CD4-positive, CD25-positive, alpha-beta regulatory T cell (primary cell): ENCODE measurements around the gene VPREB1. TPM values are rescaled to one million over a fixed set of nuclear protein-coding genes. Genes with fewer than 3 reads are reported as not detected.
"Not testable (repeated sequence)": the region's sequence is repeated elsewhere in the genome, so short reads cannot be mapped to it uniquely, and the experiment has no call there.

ENCODE experiments used
- ATAC-seq, 2 donors: fragments of 150-1000 bp; cut with Tn5 transposase; one replicate each; pipeline ENCODE4 v1.10.0; 2021; ENCODE audit warnings: low read depth in 2 of 2, moderate number of reproducible peaks in 2 of 2, moderate library complexity in 1 of 2
- DNase-seq, 3 donors: peaks; one replicate each; pipeline versions ENCODE4 v3.0.0 to v3.0.0-alpha.2; 2012 to 2022; ENCODE audit warnings: mixed read lengths in 1 of 3
- H3K27ac ChIP-seq: one replicate; pipeline ENCODE4 v1.7.0; 2013; ENCODE audit warnings: mild to moderate bottlenecking, low read length; ENCODE audit not compliant: insufficient read depth, poor library complexity, severe bottlenecking
- H3K27me3 ChIP-seq: one replicate; pipeline ENCODE4 v1.7.0; 2013; ENCODE audit warnings: low read length; ENCODE audit not compliant: control insufficient read depth, insufficient read depth
- H3K36me3 ChIP-seq: one replicate; pipeline ENCODE4 v1.7.0; 2013; ENCODE audit warnings: mild to moderate bottlenecking, low read length, moderate library complexity; ENCODE audit not compliant: control insufficient read depth, insufficient read depth
- H3K4me1 ChIP-seq: 2 replicates; pipeline ENCODE4 v1.7.0; 2013; ENCODE audit warnings: mild to moderate bottlenecking, low read length; ENCODE audit not compliant: insufficient read depth, control insufficient read depth, poor library complexity, severe bottlenecking
- H3K4me3 ChIP-seq: one replicate; pipeline ENCODE4 v1.7.0; 2013; ENCODE audit warnings: low read depth, mild to moderate bottlenecking, low read length, moderate library complexity
- H3K9me3 ChIP-seq, 2 experiments: 1 replicate in 1 of 2; 2 replicates in 1 of 2; pipeline ENCODE4 v1.7.0; 2013; ENCODE audit warnings: low read length in 2 of 2, mild to moderate bottlenecking in 1 of 2, moderate library complexity in 1 of 2; ENCODE audit not compliant: control insufficient read depth in 2 of 2
- H3K27ac Mint-ChIP-seq, 3 donors: one replicate each; pipeline ENCODE4 v1.8.0; 2020 to 2022; ENCODE audit warnings: mild to moderate bottlenecking in 3 of 3, mixed read lengths in 3 of 3, moderate library complexity in 2 of 3
- H3K27me3 Mint-ChIP-seq: one replicate; pipeline ENCODE4 v1.8.0; 2022; ENCODE audit warnings: mild to moderate bottlenecking, mixed read lengths
- H3K36me3 Mint-ChIP-seq: one replicate; pipeline ENCODE4 v1.8.0; 2020; ENCODE audit warnings: mixed read lengths
- H3K4me1 Mint-ChIP-seq, 4 donors: one replicate each; pipeline ENCODE4 v1.8.0; 2020 to 2022; ENCODE audit warnings: mixed read lengths in 4 of 4, mild to moderate bottlenecking in 1 of 4
- H3K4me3 Mint-ChIP-seq, 4 donors: one replicate each; pipeline ENCODE4 v1.8.0; 2020 to 2022; ENCODE audit warnings: mild to moderate bottlenecking in 4 of 4, mixed read lengths in 4 of 4, moderate library complexity in 3 of 4
- H3K9me3 Mint-ChIP-seq, 7 donors: one replicate each; pipeline ENCODE4 v1.8.0; 2020 to 2022; ENCODE audit warnings: mixed read lengths in 7 of 7, mild to moderate bottlenecking in 3 of 7, moderate library complexity in 2 of 7
- polyA plus RNA-seq, 4 donors: library from polyadenylated mRNA; unstranded; fragments of 300-500 nt; fragmentation: Illumina TruSeq; gene quantifications; one replicate each; pipeline ENCODE4 v1.2.3, GENCODE V29; 2021
- total RNA-seq: library from RNA; stranded (reverse); gene quantifications from one replicate; pipeline ENCODE4 v1.2.3, GENCODE V29; 2022

The VPREB1 gene
- total and polyA plus RNA-seq, 5 donors from 2014 or later = not detected

DNA sequence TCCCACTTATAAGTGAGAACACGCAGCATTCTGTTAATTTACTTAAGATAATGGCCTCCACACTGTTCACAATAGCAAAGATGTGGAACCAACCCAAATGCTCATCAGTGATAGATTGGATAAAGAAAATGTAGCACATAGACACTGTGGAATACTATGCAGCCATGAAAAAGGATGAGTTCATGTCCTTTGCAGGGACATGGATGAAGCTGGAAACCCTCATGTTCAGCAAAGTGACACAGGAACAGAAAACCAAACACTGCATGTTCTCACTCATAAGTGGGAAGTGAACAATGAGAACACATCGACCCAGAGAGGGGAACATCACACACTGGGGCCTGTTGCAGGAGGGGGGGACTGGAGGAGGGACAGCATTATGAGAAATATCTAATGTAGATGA is 15.6 kb downstream of the VPREB1 start:
- not testable (repeated sequence) for H3K4me1 ChIP-seq

DNA sequence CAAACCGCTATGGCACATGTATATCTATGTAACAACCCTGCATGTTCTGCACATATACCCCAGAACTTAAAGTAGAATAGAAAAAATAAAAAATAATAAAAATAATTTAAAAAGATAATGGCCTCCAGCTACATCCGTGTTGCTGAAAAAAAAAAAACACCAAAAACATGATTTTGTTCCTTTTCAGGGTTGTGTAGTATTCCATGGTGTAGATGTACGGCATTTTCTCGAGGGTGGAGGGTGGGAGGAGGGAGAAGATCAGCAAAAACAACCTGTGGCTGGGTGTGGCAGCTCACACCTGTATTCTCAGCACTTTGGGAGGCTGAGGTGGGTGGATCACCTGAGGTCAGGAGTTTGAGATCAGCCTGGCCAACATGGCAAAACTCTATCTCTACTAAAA is 16.0 kb downstream of the VPREB1 start:
- not testable (repeated sequence) for H3K4me3 ChIP-seq, H3K27me3 ChIP-seq, H3K4me3 Mint-ChIP-seq, DNase-seq, H3K9me3 ChIP-seq, H3K36me3 Mint-ChIP-seq, H3K4me1 Mint-ChIP-seq, H3K27me3 Mint-ChIP-seq, H3K4me1 ChIP-seq, H3K27ac ChIP-seq, H3K27ac Mint-ChIP-seq, H3K36me3 ChIP-seq, ATAC-seq
- peaks cover 0 to 11% (median 0%) of the 10 kb centered on the region in 7 donors for H3K9me3 Mint-ChIP-seq

More for the DNA sequence above, 15.6 kb downstream of the VPREB1 start:
- peak overlapping the region in 1 of 3 donors; percentile 29 for H3K27ac Mint-ChIP-seq
- H3K36me3 Mint-ChIP-seq, ATAC-seq, H3K27me3 Mint-ChIP-seq, H3K4me3 ChIP-seq, H3K36me3 ChIP-seq, H3K4me3 Mint-ChIP-seq, DNase-seq, H3K9me3 ChIP-seq, H3K4me1 Mint-ChIP-seq, H3K27me3 ChIP-seq, H3K27ac ChIP-seq: not testable (repeated sequence)
- peaks cover 0 to 11% (median 0%) of the 10 kb centered on the region in 7 donors for H3K9me3 Mint-ChIP-seq

DNA sequence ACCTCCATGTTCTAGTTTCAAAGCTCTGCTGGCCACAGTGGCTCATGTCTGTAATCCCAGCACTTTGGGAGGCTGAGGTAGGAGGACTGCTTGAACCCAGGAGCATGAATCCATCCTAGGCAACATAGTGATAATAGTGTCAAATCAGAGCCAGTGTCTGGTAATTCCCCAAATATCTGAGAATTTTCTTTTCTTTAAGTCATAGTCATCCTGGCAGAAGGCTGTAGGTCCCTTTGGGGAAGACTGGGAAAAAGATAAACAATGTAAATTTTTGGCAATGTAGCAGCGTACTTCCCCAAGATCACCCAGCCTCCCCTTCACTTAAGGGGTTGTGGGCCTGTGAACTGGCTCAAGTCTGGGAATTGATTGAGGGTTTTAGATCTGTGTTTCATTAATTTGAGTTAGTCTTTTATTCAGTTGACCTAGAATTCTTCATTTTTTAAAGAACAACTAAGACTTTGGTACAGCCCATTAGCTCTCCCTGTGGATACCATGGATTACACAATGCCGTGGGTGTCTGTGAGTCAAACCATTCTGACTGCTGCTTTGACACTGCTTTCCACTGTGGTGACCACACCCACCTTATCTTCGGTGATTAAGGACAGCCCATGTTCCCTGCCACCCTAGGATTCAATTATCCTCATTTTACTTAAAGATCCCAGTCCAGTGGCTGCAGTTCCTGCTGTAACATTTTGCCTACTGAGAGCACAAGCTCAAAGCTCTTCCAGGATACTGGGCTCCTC is 17.9 kb downstream of the VPREB1 start:
- not testable (repeated sequence) for H3K36me3 Mint-ChIP-seq, H3K4me3 Mint-ChIP-seq, H3K27ac Mint-ChIP-seq, H3K27me3 ChIP-seq, H3K9me3 ChIP-seq, ATAC-seq, H3K4me1 ChIP-seq, DNase-seq, H3K4me1 Mint-ChIP-seq, H3K27ac ChIP-seq, H3K4me3 ChIP-seq, H3K36me3 ChIP-seq, H3K27me3 Mint-ChIP-seq
- peaks cover 0 to 11% (median 0%) of the 10 kb centered on the region in 7 donors for H3K9me3 Mint-ChIP-seq

DNA sequence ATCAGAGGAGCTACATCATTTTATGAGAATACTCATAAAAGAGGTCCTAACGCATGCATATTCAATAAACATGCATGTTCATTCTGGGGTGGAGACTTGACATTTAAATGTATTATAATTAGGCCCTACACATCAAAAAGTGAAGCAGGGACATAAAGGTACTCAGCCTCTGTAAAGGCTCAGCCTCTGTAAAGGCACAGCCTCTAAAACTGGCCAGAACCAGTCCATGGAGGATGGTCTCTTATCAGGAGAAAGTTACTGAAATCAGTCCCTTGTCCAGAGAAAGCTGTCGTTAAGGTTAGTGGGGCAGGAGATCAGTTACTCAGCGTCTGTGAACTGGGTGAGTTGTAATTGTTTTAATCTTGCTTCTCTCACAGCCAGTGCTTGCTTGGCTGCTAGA is 19.2 kb downstream of the VPREB1 start:
- H3K36me3 ChIP-seq = not testable (repeated sequence)

DNA sequence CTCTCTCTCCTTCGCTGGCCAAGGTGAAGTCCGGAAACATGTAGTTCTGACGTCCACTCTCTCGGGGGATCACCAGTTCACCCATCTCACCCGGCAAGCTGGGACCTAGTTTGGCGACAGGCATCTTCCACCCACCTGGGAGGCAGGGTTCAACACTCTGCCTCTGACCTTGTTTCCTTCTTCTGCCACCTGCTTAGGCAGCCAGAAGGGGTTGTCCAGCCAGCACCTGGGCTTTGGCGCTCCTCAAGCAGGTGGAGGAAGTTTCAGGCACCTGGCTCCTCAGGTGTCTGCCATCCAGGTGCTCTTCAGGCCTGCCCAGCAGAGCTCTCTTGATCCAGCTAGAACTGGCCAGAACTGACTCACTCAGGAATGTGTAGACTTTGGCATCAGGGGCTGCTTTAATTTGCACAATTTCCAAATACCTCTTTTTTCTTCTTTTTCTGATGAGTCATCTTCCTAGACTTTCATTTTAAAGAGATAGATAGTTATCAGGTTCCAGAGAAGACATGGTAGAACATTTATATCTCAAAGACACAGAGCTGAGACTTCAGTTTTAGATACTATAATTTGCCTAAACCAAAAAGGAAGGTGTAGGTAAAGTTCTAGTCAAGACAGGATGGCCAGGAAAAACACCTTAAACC is 25.6 kb downstream of the VPREB1 start:
- H3K4me3 ChIP-seq, DNase-seq, H3K36me3 Mint-ChIP-seq, H3K4me3 Mint-ChIP-seq, H3K9me3 ChIP-seq, H3K27ac ChIP-seq, H3K27me3 Mint-ChIP-seq, H3K9me3 Mint-ChIP-seq, H3K27me3 ChIP-seq, H3K27ac Mint-ChIP-seq, H3K36me3 ChIP-seq, H3K4me1 ChIP-seq, ATAC-seq: not testable (repeated sequence)
- H3K4me1 Mint-ChIP-seq = peaks cover 4 to 11% (median 9%) of the 10 kb centered on the region in 4 donors

More for the DNA sequence above, 19.2 kb downstream of the VPREB1 start:
- H3K4me1 ChIP-seq, H3K4me3 ChIP-seq, H3K36me3 Mint-ChIP-seq, H3K9me3 ChIP-seq, H3K27me3 Mint-ChIP-seq, H3K27me3 ChIP-seq, H3K27ac ChIP-seq, DNase-seq, ATAC-seq, H3K9me3 Mint-ChIP-seq, H3K27ac Mint-ChIP-seq, H3K4me3 Mint-ChIP-seq, H3K4me1 Mint-ChIP-seq: not testable (repeated sequence)

DNA sequence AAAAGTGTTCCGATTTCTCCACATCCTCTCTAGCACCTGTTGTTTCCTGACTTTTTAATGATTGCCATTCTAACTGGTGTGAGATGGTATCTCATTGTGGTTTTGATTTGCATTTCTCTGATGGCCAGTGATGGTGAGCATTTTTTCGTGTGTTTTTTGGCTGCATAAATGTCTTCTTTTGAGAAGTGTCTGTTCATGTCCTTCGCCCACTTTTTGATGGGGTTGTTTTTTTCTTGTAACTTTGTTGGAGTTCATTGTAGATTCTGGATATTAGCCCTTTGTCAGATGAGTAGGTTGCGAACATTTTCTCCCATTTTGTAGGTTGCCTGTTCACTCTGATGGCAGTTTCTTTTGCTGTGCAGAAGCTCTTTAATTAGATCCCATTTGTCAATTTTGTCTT is 32.8 kb downstream of the VPREB1 start:
- H3K4me1 ChIP-seq, H3K9me3 ChIP-seq, H3K27ac ChIP-seq, H3K4me1 Mint-ChIP-seq, ATAC-seq, H3K27ac Mint-ChIP-seq, H3K36me3 ChIP-seq, H3K4me3 Mint-ChIP-seq, DNase-seq, H3K27me3 ChIP-seq, H3K36me3 Mint-ChIP-seq, H3K4me3 ChIP-seq, H3K9me3 Mint-ChIP-seq, H3K27me3 Mint-ChIP-seq: not testable (repeated sequence)

DNA sequence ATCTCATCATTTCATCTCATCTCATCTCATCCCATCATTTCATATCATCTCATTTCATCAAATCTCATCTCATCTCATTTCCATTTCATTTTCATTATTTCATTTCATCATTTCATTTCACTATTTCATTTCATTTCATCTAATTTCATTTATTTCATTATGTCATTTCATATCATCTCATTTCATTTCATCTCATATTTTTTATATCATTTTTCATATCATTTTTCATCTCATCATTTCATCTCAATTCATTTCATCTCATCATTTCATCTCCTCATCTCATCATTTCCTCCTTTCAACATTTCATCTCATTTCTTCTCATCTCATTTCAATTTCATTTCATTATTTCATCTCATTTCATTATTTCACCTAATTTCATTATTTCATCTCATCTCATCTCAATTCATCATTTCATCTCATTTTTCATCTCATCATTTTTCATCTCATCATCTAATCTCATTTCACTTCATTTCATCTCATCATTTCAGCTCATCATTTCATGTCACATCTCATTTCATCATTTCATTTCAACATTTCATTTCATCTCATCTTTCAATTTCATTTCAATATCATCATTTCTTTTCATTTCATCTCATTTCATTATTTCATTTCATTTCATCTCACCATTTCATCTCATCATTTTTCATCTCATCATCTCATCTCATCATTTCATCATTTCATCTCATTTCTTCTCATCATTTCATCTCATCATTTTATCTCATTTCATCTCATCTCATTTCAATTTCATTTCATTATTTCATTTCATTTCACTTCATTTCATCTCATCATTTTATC is 40.6 kb downstream of the VPREB1 start:
- not testable (repeated sequence) for H3K27ac Mint-ChIP-seq, H3K9me3 ChIP-seq, H3K27ac ChIP-seq, H3K4me3 ChIP-seq, H3K4me1 Mint-ChIP-seq, DNase-seq, ATAC-seq, H3K27me3 Mint-ChIP-seq, H3K27me3 ChIP-seq, H3K4me3 Mint-ChIP-seq, H3K9me3 Mint-ChIP-seq, H3K36me3 ChIP-seq, H3K4me1 ChIP-seq, H3K36me3 Mint-ChIP-seq
